AG10803 (cell line): ENCODE results near the gene DHX29.

Experiments used
- DNase-seq: peaks from one replicate; pipeline ENCODE4 v3.0.0; 2010; ENCODE audit warnings: low read depth
- H3K4me3 ChIP-seq: 2 replicates; pipeline ENCODE4 v1.5.1; 2011; ENCODE audit warnings: mild to moderate bottlenecking, low read length, control low read depth
- CTCF ChIP-seq: conservative IDR thresholded peaks from 2 replicates; pipeline ENCODE4 v1.5.1; 2011; ENCODE audit warnings: mild to moderate bottlenecking, low read length, control low read depth, inconsistent platforms

The DHX29 gene

DNA sequence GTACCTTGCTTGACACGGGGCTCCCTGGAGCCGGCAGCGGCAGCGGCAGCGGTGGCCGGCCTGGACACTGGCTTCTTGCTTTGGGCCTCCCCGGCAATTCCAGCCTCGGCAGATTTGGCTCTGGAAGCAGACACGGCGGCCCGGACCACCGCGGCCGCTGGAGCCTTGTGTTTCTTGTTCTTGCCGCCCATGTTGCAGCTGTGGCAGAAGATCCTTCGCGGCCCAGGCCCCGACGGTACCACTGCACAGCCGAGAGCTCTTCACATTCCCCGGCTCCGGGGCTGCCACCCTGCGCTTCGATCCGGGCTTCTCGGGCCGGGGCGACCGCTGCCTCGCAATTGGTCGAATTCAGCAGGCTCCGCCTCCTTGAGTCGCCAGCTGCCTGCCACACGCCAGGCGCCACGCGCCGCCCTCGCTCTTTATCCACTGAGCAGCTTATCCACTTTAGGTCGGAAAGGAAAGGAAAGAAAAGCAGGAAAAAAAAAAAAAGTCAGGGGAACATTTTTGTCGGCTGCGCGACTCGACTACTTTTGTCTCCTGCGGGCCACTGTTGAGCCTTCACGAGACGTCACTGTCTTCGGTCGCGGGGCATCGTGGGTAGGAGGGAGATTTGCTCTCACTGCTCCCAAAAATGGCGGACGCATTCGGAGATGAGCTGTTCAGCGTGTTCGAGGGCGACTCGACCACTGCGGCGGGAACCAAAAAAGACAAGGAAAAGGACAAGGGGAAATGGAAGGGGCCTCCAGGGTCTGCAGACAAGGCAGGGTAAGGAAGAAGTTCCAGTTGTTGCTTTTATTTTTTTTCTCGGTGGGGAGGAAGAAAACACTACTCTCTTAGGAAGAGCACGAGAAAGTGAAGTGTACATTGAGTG is at the start of gene DHX29, which contains the start of gene MTREX:
DHX29 (minus strand) TSS at position 312 of the 871 bp plus-strand sequence; CDS start at position 191, 121 bp downstream.
MTREX (plus strand) TSS at position 607 of the 871 bp plus-strand sequence; CDS start at position 632, 25 bp downstream.
- TF ChIP-seq CTCF, result no peak
- peak within 1 kb of the TSS; percentile 90 for H3K4me3 ChIP-seq
- DNase-seq, result peak; percentile 89

DNA sequence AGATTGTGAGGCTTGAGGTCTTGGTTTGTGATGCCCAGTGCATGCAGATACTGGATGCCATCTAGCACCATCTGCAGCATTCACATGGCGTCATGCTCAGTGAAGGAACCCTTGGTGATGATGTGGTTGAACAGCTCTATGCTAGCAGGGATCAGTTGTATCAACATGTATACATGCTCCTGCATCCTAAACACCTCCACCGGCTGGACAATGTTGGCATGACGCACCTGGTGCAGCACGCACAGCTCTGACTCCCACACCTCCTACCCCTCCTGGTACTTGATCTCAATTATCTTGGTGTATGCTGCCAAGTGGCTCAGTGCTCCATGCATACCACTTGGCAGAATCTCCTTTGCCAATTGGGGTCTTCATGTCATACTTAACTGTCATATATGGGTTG is 49.4 kb upstream of the DHX29 start:
- no peak for DNase-seq
- H3K4me3 ChIP-seq, result no peak overlapping the region
- no peak for TF ChIP-seq CTCF

- no peak for DNase-seq
- TF ChIP-seq CTCF, result no peak
- H3K4me3 ChIP-seq, result no peak overlapping the region
Observed at GRCh38 chr5:55350754-55351153, 43.3 kb upstream of the DHX29 start.

- no peak for DNase-seq
- no peak overlapping the region for H3K4me3 ChIP-seq
- TF ChIP-seq CTCF, result no peak
Observed at GRCh38 chr5:55347786-55348185, 40.3 kb upstream of the DHX29 start.

GRCh38 chr5:55345327-55345726 is 37.8 kb upstream of the DHX29 start:
- TF ChIP-seq CTCF, result no peak
- no peak for DNase-seq
- no peak overlapping the region for H3K4me3 ChIP-seq

DNA sequence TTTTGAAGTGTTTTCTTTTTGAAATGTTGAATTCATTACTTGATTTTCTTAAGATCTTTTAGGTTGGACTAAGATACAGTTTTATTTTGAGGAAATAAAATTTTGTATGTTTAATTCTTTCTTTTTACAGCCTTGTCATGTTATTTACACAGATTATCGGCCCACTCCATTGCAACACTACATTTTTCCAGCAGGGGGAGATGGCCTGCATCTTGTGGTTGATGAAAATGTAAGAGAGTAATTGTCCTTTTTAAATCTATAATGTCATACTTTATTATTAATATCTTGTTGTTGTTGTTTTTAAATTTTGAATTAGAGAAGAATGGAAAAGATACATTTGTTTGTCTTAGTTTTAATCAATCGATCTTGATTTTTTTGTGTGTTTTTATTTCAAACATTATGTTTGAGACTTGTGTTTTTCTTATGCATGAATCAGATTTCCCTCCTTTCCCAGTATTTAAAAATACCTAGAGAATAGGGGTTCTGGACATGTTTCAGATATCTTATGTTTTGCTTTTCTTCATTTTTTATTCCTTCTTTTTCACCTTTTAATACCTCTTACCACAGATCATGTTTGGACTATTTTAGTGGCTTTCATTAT is 37.0 kb upstream of the DHX29 start:
- TF ChIP-seq CTCF, result peak; percentile 93
- DNase-seq, result peak; percentile 65
- H3K4me3 ChIP-seq, result no peak overlapping the region

DNA sequence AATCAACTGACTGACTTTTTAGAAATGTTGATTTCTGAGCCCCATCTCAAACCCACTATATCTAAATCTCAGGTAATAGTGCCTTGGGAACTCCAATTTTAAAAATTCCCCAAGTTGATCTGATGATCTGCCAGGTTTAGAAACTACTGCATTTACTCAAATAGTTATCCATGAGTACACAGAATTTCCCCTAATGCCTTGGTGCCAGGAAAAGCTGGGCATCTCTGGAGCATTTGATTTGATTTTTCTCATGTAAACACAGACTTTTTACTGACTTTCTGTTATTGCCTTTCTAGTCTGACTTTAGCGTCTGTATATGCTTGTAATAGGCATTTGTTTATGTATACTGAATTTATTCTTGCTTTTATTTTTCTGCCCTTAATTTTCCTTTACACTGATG is 36.1 kb upstream of the DHX29 start:
- no peak for TF ChIP-seq CTCF
- no peak overlapping the region for H3K4me3 ChIP-seq
- no peak for DNase-seq
